Keratinocyte (primary cell): ENCODE data around the gene TENM3.

Experiments
- EZH2 ChIP-seq: IDR thresholded peaks from one replicate; pipeline ENCODE4 v1.6.1; 2012; ENCODE audit warnings: inconsistent platforms, mild to moderate bottlenecking, low read length, moderate library complexity
- TF ChIP-seq, protein P1 (sequence below), 3 experiments: IDR thresholded peaks in 1 of 3; conservative IDR thresholded peaks in 1 of 3; optimal IDR thresholded peaks in 1 of 3; 2 replicates in 2 of 3; 3 replicates in 1 of 3; pipeline versions ENCODE3 to v1.5.1; 2011; ENCODE audit warnings: low read length in 3 of 3, mild to moderate bottlenecking in 3 of 3, moderate library complexity in 2 of 3, control low read depth in 1 of 3, inconsistent platforms in 1 of 3; ENCODE audit not compliant: insufficient read depth in 2 of 3; ENCODE audit errors: extremely low read depth in 1 of 3

- TF ChIP-seq, protein P1, sequence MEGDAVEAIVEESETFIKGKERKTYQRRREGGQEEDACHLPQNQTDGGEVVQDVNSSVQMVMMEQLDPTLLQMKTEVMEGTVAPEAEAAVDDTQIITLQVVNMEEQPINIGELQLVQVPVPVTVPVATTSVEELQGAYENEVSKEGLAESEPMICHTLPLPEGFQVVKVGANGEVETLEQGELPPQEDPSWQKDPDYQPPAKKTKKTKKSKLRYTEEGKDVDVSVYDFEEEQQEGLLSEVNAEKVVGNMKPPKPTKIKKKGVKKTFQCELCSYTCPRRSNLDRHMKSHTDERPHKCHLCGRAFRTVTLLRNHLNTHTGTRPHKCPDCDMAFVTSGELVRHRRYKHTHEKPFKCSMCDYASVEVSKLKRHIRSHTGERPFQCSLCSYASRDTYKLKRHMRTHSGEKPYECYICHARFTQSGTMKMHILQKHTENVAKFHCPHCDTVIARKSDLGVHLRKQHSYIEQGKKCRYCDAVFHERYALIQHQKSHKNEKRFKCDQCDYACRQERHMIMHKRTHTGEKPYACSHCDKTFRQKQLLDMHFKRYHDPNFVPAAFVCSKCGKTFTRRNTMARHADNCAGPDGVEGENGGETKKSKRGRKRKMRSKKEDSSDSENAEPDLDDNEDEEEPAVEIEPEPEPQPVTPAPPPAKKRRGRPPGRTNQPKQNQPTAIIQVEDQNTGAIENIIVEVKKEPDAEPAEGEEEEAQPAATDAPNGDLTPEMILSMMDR (optimal IDR thresholded peaks at IDR 0.05 in 1 of 3, IDR thresholded peaks at IDR 0.05 in 1 of 3, conservative IDR thresholded peaks at IDR 0.05 in 1 of 3; ENCODE audit: extremely low read depth in 1 of 3, insufficient read depth in 2 of 3, low read length in 3 of 3): no peak
- no peak for TF ChIP-seq EZH2
These were observed 527.9 kb downstream of the TENM3 start for GRCh38 chr4:182770996-182771514.
